ENCODE data around the gene OR5K3.
"Not testable (repeated sequence)": the region's sequence is repeated elsewhere in the genome, so short reads cannot be mapped to it uniquely, and the experiment has no call there.

Gene OR5K3, protein sequence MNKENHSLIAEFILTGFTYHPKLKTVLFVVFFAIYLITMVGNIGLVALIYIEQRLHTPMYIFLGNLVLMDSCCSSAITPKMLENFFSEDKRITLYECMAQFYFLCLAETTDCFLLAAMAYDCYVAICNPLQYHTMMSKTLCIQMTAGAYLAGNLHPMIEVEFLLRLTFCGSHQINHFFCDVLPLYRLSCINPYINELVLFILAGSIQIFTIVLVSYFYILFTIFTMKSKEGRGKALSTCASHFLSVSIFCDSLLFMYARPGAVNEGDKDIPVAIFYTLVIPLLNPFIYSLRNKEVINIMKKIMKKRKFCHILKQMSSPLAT

DNA sequence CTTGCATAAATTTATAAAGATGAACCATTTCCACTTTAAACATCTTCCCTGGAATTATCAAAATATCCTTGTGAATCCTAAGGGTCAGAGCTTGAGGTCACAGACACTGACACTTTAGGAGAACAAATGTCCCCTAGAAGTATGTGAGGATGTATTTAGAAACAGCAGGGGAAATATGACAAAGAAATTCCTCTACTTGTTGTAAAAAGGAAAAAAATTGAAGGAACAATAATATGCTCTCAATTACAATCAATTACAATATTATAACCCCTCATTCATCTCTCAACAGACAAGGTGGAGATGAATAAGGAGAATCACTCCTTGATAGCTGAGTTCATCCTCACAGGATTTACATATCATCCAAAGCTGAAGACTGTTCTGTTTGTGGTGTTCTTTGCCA is at the start of gene OR5K3:
OR5K3 (plus strand) TSS at position 301 of the 400 bp plus-strand sequence; CDS start at position 301, 0 bp downstream.
- DNase-seq: no peak

DNA sequence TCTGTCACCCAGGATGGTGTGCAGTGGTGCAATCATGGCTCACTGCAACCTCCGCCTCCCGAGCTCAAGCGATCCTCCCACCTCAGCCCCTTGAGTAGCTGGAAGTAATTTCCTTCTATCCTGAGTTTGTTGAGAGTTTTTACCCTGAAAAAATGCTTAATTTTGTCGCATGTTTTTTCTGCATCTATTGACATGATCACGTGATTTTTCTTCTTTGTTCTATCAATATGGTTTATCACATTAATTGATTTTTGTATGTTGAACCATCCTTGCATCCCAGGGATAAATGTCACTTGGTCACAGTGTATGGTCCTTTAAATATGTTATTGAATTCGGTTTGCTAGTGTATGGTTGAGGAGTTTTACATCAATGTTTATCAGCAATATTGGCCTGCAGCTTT is 48.7 kb upstream of the OR5K3 start:
- no peak for DNase-seq

DNA sequence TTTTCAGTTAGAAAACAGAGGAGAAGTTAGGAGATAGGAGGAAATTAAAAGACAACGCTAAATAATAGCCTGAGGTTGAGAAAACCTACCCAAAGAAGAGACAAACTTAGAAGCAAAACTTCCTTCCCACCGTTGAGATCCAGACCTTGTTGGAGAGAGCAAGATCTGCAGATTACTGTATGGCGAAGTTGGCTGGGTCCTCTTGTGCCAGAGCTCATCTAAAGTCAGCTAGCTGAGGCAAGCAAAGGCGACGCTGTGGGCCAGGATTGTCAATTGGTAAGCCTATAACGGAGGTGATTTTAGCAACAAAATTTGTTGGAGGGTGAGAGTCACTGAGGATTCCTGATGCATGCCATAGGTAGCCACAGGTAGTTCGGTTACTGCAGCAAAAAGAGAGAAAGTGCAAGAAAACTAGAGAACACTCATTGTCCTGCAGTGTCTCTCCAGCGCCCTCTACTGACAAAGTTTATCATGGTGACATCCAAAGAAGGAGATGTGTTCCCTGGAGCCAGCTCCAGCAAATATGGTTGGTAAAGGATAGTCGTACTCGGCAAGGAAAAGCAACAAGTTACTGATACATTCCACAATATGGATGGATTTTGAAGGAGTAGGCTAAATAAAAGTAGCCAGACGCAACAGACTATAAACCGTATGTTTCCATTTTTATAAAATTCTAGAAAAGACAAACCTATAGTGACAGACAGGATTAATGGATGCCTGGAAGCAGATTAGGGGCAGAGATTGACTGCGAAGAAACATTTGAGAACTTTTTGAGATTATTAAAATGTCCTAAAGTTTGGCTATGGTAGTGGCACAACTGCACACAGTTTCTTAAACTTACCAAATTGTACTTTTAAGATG is 46.6 kb upstream of the OR5K3 start:
- no peak for DNase-seq

DNA sequence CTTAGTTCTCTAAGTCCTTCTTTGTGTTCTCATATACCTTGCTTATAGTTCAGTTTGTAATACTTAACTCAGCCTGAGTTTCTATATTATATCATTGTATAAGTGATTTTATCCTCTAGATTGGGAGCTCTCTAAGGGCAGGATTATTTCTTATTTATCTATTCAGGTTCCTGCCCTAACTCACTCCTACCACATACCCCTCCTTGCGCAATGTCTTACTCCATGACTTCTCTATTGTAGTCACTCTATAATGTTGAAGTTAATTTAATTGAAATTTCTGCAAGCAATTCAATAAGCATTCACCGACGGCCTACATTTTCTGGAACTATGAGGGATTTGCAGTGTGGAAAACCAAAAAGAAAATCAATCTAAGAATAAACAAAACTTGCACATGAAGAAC is 40.4 kb upstream of the OR5K3 start:
- DNase-seq: no peak

DNA sequence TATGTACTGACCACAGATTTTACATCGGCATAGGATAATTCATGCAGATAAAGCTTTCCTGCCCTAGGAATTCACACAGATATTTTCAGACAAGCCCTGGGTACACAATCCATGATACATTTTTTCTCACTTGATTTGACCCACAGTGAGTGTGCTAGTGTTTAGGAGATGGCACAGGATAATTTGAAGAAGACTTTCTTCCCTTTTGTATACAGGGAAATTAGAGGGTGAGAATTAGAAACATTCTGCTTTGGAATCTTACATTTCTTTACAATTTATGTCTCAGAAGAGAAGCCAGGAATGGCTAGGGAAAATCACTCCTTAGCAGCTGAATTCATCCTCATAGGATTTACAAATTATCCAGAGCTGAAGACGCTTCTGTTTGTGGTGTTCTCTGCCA is 36.9 kb upstream of the OR5K3 start, which contains the start of gene OR5K4:
OR5K4 (plus strand) TSS at position 301 of the 400 bp plus-strand sequence; CDS start at position 301, 0 bp downstream.
- DNase-seq: no peak

DNA sequence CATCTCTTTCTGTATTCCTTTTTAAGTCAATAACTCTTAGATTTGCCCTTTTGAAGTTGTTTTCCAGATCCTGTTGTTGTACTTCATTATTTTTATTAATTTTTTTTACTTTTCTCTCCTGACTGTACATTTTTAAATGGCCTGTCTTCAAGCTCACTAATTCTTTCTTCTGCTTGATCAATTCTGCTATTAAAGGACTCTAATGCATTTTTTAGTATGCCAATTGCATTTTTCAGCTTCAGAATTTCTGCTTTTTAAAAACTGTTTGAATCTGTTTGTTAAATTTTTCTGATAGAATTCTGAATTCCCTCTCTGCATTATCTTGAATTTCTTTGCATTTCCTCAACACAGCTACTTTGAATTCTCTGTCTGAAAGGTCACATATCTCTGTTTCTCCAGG is 31.2 kb upstream of the OR5K3 start:
- no peak for DNase-seq

DNA sequence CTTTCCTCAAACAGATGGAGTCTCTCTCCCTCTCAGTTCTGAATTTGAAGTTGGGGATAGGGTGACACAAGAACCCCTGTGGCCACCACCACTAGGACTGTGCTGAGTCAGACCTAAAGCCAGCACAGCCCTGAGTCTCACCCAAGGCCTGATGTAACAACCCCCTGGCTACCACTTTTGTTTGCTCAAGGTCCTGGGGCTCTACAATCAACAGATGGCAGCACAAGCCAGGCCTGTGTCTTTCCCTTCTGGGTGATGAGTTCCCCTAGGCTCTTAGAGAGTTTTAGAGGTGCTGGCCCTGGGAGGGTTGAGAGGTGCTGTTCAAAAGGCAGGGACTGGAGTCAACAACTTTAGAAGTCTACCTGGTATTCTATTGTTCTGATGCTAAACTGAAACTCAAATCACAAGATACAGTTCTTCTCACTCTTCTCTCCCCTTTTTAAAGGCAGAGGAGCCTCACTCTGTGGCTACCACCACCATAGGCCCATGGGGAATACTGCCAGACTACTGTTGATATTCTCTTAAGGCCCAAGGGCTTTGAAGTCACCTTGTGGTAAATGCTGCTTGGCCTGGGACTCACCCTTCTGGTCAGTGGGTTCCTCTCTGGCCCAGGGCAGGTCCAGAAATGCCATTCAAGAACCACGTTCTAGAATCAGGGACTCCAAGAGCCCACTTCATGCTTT is 30.3 kb upstream of the OR5K3 start:
- no peak for DNase-seq

DNA sequence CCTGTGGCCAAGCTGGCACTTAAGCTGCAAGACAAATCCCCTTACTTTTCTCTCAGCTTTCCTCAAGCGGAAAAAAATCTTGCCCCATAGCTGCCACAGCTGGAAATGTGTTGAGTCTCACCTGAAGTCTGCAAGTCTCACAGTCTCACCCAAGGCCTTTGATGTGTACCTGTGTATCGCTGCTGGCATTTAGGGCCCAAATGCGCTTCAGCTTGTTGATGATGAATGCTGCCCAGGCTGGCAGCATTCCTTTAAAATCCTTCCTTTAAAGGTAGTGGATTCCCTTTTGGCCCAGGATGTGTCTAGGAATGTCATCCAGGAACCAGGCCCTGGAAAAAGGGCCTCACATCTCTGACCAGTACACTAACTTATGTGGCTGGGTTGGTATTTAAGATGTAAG is 29.8 kb upstream of the OR5K3 start:
- DNase-seq: no peak

DNA sequence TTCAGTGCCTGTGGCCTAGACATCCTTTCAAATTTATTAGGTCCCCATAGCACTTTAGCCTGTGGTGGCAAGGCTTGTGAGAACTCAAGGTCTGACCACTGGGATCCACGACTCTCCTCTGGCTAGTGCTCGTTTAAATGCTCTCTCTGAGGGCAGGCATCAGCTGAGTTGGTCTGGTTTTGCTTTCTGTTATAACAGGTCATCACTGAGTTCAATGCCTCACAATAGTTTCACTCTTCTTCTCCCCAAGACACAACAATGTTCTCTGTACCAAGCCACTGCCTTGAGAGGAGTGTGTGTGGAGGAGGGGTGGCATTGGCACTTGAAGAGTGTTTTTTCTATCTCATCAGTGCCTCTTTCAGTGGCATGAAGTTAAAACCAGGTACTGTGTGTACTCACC is 29.2 kb upstream of the OR5K3 start:
- no peak for DNase-seq

DNA sequence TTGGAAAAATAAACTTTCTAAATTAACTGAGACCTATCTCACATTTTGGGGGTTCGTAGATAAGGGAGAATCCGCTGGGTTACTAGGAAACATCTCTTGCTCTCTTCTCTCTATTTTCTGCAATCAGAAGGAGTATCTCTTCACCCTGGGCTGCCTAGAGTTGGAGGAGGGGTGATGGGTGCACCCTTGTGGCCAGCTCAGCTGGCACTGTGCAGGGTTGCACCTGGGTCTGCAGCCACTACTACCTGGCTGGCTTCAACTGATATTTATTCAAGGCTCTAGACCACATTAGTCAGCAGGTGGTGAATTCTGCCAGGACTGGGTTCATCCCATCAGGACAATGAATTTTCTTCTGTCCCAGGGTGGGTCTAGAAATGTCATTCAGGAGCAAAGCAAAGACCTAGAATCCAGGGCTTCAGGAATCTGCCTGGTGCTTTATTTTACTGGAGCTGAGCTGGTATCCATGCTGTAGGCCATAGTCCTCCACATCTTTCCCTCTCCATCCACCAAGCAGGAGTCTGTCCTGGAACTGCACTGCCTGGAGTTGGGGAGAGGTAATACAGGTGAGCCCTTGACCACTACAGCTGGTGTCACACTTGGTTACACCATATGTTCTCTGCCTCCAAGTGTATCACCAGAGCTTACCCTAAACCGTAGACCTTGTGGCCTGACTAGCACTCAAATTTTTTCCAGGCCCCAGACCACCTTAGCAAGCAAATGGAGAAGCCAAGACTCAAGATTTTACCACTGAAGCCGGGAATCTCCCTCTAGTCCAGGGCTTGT is 22.8 kb upstream of the OR5K3 start:
- no peak for DNase-seq

DNA sequence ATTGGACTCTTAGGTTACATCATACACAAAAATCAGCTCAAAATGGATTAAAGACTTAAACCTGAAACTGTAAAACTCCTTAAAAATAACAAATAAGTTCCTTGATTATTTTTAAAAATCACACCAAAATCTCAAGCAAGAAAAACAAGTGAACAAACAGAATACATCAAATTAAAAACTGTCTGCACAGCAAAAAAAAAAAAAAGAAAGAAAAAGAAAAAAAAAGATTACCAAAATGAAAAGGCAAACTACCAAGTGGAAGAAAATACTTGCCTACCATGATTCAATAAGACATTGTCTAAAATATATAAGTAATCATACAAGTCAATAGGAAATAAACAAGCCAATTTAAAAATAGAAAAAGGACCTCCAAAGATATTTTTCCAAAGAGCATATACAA is 19.3 kb upstream of the OR5K3 start:
- DNase-seq: no peak

DNA sequence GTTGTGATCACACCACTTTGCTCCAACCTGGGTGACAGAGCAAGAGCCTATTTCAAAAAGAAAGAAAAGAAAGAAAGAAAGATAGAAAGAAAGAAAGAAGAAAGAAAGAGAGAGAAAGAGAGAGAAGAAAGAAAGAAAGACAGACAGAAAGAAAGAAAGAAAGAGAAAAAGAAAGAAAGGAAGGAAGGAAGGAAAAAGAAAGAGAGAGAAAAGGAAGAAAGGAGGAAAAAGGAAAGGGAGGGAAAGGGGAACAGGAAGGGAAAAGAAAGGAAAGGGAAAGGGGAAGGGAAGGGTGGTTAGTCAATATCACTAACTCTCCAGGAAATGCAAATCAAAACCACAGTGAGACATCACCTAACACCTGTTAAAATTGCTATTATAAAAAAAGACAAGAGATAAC is 18.6 kb upstream of the OR5K3 start:
- DNase-seq: no peak

DNA sequence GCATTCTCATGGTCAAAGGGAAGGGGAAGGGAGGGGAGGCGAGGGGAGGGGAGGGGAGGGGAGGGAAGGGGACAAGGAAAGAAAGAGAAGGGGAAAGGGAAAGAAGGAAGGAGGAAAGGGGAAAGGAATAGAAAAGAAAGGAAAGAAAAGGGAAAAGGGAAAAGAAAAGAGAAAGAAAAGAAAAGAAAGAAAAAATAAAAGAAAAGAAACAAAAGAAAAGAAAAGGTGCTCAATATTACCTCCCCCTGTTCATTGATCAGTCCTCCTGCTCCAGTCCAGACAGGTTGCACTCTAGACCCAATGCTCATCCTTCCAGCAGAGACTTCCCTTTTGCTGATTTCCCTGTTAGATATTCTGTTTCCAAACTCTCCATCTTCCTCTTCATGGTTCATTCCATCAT is 18.0 kb upstream of the OR5K3 start:
- DNase-seq: no peak

DNA sequence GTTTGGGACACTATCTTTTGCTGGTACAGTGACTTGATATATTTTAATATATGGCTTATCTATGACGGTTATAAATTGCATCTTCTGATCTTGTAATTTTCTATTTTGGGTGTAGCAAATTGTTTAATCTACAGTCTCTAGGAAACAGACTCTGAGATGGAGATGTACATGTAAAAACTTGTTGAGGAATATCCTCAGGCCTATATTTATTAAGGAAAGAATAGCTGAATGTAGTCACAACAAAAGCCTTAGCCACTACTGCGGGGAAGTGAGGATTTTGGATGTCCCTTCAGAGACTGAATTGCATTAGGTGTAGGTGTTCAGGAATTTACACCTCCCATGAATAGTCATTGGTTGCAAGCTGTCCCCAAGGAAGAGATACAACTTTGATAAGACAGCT is 13.8 kb upstream of the OR5K3 start:
- no peak for DNase-seq

DNA sequence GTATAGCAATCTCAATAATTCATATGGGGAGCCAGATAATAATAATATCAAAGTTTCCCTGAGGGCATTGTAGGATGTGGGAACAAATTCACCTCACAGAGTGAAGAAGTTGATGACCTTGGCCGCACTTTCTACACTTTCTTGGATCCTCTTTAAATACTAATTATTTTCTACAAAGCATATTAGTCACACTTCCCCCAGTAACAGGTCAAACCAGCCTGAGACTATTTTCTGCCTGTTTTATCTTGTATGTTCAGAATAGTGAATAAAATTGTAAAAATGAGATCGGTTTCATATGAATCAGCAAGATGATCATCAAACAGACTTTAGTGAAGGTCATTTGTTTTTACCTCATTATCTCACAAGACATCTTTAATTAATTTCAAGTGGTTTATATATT is 2.3 kb upstream of the OR5K3 start:
- DNase-seq: no peak

DNA sequence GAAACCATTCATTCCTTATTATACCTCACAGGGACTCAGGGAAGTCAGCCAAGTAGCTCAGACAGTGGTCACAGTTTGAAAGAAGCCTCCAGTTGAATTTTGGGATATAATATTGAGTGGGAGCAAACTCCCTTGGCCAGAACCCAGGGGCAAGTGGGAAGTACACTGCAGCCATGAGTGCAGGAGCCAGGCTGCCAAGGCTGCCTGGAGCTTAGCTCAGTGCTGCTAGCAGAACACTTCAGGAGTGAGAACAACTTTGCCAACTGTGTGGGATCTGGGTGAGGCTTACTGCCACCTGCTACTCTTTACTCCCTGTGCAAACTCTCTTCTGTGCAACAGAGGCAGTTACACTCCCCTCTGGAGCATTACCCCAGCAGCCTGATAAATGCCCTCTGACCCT is 4.6 kb downstream of the OR5K3 start:
- no peak for DNase-seq

DNA sequence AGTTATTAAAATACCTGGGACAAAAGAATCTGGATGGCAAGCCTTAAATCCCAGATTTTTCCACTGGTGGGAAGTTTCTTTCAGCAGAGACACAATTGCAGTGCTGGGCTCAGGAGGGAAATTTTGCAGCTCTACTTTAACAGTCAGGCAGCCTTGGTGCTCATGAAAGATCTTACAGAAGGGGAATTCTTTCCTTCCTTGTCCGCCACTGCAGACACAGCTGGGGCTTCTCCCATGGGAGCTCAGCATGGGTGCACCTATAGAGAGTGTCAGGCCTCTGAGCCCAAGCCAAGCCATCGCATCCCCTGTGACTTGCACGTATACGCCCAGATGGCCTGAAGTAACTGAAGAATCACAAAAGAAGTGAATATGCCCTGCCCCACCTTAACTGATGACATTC is 6.0 kb downstream of the OR5K3 start:
- not testable (repeated sequence) for DNase-seq

DNA sequence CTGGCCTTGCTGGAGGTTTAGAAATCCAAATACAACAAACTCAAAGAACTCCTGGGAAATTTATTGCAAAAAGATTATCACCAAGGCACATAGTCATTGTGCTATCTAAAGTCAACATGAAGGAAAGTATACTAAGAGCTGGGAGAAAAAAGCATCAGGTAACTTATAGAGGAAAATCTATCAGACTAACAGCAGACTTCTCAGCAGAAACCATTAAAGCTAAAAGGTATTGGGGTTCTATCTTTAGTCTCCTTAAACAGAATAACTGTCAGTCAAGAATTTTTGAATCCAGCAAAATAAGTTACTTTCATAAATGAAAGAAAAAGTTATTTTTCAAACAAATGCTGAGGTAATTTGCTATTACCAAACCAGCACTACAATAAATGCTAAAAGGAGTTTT is 8.0 kb downstream of the OR5K3 start:
- DNase-seq: no peak

DNA sequence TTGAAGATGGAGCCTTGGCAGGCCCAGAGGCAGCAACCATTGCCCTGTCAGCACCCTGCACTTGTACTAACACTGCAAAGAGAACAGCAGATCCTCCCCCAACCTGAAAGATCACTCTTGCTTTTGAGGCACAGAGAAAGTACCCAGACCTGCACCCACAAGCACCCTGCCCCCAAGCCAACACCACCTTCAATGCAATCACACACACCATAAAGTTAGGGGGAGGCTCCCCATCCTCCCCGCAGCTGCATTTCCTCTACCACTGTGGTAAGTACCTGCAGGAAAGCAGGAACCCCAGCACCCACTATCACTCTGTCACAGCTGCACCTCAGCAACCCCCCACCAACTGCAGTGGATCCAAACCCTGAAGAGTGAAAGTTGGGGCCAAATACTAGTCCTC is 12.0 kb downstream of the OR5K3 start:
- DNase-seq: no peak

DNA sequence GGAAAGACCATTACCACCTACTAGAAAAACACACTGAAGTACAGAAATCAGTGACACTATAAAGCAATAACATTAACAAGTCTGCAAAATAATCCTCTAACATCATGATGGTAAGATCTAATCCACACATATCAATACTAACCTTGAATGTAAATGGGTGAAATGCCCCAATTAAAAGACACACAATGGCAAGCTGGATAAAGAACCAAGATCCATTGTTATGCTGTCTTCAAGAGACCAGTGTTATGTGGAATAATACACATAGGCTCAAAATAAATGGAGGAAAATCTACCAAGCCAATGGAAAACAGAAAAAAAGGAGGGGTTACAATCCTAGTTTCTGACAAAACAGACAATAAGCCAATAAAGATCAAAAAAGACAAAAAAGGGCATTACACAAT is 13.5 kb downstream of the OR5K3 start:
- DNase-seq: no peak

DNA sequence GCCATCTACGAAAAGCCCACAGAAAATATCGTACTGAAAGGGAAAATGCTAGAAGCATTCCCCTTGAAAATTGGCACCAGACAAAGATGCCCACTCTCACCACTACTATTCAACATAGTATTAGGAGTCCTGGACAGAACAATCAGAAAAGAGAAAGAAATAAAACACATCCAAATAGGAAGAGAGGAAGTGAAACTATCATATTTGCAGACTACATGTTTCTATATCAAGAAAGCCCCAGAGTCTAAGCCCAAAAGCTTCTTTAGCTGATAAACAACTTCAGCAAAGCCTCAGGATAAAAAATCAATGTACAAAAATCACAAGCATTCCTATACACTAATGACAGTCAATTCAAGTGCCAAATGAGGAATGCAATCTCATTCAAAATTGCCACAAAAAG is 15.6 kb downstream of the OR5K3 start:
- no peak for DNase-seq

DNA sequence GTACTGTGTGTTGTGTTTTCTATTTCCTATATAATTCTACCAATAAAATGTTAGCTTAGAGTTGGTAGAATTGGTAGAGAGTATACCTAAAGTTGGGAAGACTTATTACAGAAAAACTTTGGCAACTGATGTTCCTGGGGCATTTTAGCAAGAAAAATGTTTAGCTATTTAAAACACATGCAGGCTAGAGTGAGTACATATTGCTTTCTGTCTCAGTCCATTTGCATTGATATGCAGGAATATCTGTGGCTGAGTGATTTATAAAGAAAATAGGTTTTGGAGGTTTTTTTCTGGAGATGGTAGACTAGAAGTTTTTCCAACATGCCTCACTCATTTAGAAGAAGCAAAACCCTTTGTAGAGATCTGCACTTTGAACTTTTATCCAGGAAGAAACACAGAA is 42.1 kb downstream of the OR5K3 start:
- DNase-seq: no peak

DNA sequence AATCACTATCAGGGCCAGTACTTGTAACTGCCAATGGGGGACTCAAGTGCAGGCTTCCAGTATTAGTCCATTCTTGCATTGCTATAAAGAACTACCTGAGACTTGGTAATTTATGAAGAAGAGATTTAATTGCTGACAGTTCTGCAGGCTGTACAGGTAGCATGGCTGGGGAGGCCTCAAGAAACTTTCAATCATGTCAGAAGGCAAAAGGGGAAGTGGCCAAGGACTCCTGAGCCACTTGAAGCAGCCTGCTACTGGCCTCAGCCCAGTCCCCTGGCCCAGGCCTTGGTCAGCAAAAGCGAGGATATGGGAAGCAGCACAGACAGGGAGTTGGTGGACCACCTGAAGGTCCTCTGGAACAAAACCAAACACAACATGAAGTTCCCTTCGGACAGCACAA is 43.3 kb downstream of the OR5K3 start:
- no peak for DNase-seq

Data from DMS 273 treated with DMSO at 0.1 percent for 48 hours (cell line).